WTC11 (cell line): ENCODE data around the gene PIK3C2G. TPM values are rescaled to one million over a fixed set of nuclear protein-coding genes. Genes with fewer than 3 reads are reported as not detected.

ENCODE experiments used
- ATAC-seq: fragments of 200-7000 bp; cut with Tn5 transposase; 2 replicates; pipeline ENCODE4 v1.10.0; 2021; ENCODE audit warnings: mild to moderate bottlenecking, moderate library complexity
- CTCF ChIA-PET: fragments of 300-600 bp; sonication (Branson Sonifier 250); formaldehyde crosslinking; loops from one replicate; lab custom pipeline; 2021; ENCODE audit warnings: antibody characterized with exemption; lab: Charles Lee
- POLR2A ChIA-PET: fragments of 350-600 bp; sonication (Branson Sonifier 250); formaldehyde crosslinking; loops from one replicate; lab custom pipeline; 2021; ENCODE audit warnings: antibody characterized with exemption; lab: Charles Lee
- DNase-seq: peaks from one replicate; pipeline ENCODE4 v3.0.0; 2021; ENCODE audit warnings: low spot score
- H3K27ac Mint-ChIP-seq: 2 replicates; pipeline ENCODE4 v1.8.0; 2021; ENCODE audit warnings: mixed read lengths
- H3K27me3 Mint-ChIP-seq: 2 replicates; pipeline ENCODE4 v1.8.0; 2021; ENCODE audit warnings: low read depth, mild to moderate bottlenecking, moderate library complexity, mixed read lengths
- H3K36me3 Mint-ChIP-seq: 2 replicates; pipeline ENCODE4 v1.8.0; 2021; ENCODE audit warnings: mixed read lengths
- H3K4me1 Mint-ChIP-seq: 2 replicates; pipeline ENCODE4 v1.8.0; 2022; ENCODE audit warnings: mixed read lengths
- H3K4me3 Mint-ChIP-seq: 2 replicates; pipeline ENCODE4 v1.8.0; 2021; ENCODE audit warnings: mild to moderate bottlenecking, moderate library complexity, mixed read lengths
- H3K9me3 Mint-ChIP-seq: 2 replicates; pipeline ENCODE4 v1.8.0; 2021; ENCODE audit warnings: mixed read lengths
- CBFB ChIP-seq: sonication (generic); formaldehyde crosslinking; IDR thresholded peaks from 2 replicates; pipeline ENCODE4 v1.8.1; 2022; ENCODE audit warnings: mild to moderate bottlenecking, low read depth, missing genetic modification reagents
- FOXK1 ChIP-seq: sonication (generic); formaldehyde crosslinking; IDR thresholded peaks from 2 replicates; pipeline ENCODE4 v1.8.0; 2022; ENCODE audit warnings: mild to moderate bottlenecking, moderate library complexity, missing genetic modification reagents
- KAT7 ChIP-seq: sonication (generic); formaldehyde crosslinking; IDR thresholded peaks from 2 replicates; pipeline ENCODE4 v1.8.1; 2023; ENCODE audit warnings: missing genetic modification reagents, mild to moderate bottlenecking, borderline replicate concordance
- MYBL2 ChIP-seq: sonication (generic); formaldehyde crosslinking; IDR thresholded peaks from 2 replicates; pipeline ENCODE4 v1.8.1; 2023; ENCODE audit warnings: mild to moderate bottlenecking, moderate library complexity, missing genetic modification reagents
- NFATC4 ChIP-seq: fragments of 250-450 bp; sonication (Bioruptor Pico); IDR thresholded peaks from 2 replicates; pipeline ENCODE4 v1.9.0; 2021; ENCODE audit warnings: mild to moderate bottlenecking
- NR1H2 ChIP-seq: sonication (generic); formaldehyde crosslinking; IDR thresholded peaks from 2 replicates; pipeline ENCODE4 v1.9.0; 2021; ENCODE audit warnings: mild to moderate bottlenecking, moderate library complexity, missing genetic modification reagents
- OVOL2 ChIP-seq: fragments of 250-450 bp; sonication (Bioruptor Pico); IDR thresholded peaks from 2 replicates; pipeline ENCODE4 v1.9.0; 2021; ENCODE audit warnings: mild to moderate bottlenecking, borderline replicate concordance
- PRRX2 ChIP-seq: fragments of 250-450 bp; sonication (Bioruptor Pico); IDR thresholded peaks from 2 replicates; pipeline ENCODE4 v1.8.0; 2021; ENCODE audit warnings: mild to moderate bottlenecking
- SMAD4 ChIP-seq: sonication (generic); formaldehyde crosslinking; IDR thresholded peaks from 2 replicates; pipeline ENCODE4 v1.8.0; 2022; ENCODE audit warnings: mild to moderate bottlenecking, missing genetic modification reagents
- TEAD4 ChIP-seq: sonication (generic); formaldehyde crosslinking; IDR thresholded peaks from 2 replicates; pipeline ENCODE4 v1.8.0; 2022; ENCODE audit warnings: mild to moderate bottlenecking, missing genetic modification reagents
- ZNF219 ChIP-seq: sonication (generic); formaldehyde crosslinking; IDR thresholded peaks from 2 replicates; pipeline ENCODE4 v1.8.0; 2023; ENCODE audit warnings: missing genetic modification reagents, mild to moderate bottlenecking, borderline replicate concordance
- ZNF263 ChIP-seq: sonication (generic); formaldehyde crosslinking; IDR thresholded peaks from 2 replicates; pipeline ENCODE4 v1.8.1; 2022; ENCODE audit warnings: low read depth, mild to moderate bottlenecking, moderate library complexity, missing genetic modification reagents
- ZNF416 ChIP-seq: fragments of 250-450 bp; sonication (Bioruptor Pico); IDR thresholded peaks from 2 replicates; pipeline ENCODE4 v1.9.0; 2021; ENCODE audit warnings: mild to moderate bottlenecking, inconsistent platforms
- ZNF423 ChIP-seq: fragments of 250-450 bp; sonication (Bioruptor Pico); IDR thresholded peaks from 2 replicates; pipeline ENCODE4 v2.1.2; 2022; ENCODE audit warnings: mild to moderate bottlenecking, moderate library complexity
- total RNA-seq: library from RNA; stranded (reverse); gene quantifications from 3 replicates; pipeline ENCODE4 v1.2.3, GENCODE V29; 2021
- TF ChIP-seq, protein P1 (sequence below): sonication (generic); formaldehyde crosslinking; IDR thresholded peaks from 2 replicates; pipeline ENCODE4 v1.8.0; 2022; ENCODE audit warnings: missing genetic modification reagents
- TF ChIP-seq, protein P2 (sequence below): sonication (generic); formaldehyde crosslinking; IDR thresholded peaks from 2 replicates; pipeline ENCODE4 v1.8.1; 2022; ENCODE audit warnings: mild to moderate bottlenecking, moderate library complexity, missing genetic modification reagents
- TF ChIP-seq, protein P3 (sequence below): sonication (generic); formaldehyde crosslinking; IDR thresholded peaks from 2 replicates; pipeline ENCODE4 v1.8.1; 2023; ENCODE audit warnings: mild to moderate bottlenecking, missing genetic modification reagents
- TF ChIP-seq, protein P4 (sequence below): sonication (generic); formaldehyde crosslinking; IDR thresholded peaks from 2 replicates; pipeline ENCODE4 v1.8.1; 2023; ENCODE audit warnings: mild to moderate bottlenecking, missing genetic modification reagents, moderate library complexity
- TF ChIP-seq, protein P5 (sequence below): fragments of 250-450 bp; sonication (Bioruptor Pico); conservative IDR thresholded peaks from 2 replicates; pipeline ENCODE4 v1.9.0; 2021; ENCODE audit warnings: mild to moderate bottlenecking
- TF ChIP-seq, protein P6 (sequence below): fragments of 250-450 bp; sonication (Bioruptor Pico); IDR thresholded peaks from 2 replicates; pipeline ENCODE4 v1.9.0; 2021; ENCODE audit warnings: mild to moderate bottlenecking
- TF ChIP-seq, protein P7 (sequence below): sonication (generic); formaldehyde crosslinking; IDR thresholded peaks from 2 replicates; pipeline ENCODE4 v1.8.0; 2022; ENCODE audit warnings: mild to moderate bottlenecking, missing genetic modification reagents

PIK3C2G gene
- total RNA-seq, 1 experiment from 2014 or later: not detected

DNA sequence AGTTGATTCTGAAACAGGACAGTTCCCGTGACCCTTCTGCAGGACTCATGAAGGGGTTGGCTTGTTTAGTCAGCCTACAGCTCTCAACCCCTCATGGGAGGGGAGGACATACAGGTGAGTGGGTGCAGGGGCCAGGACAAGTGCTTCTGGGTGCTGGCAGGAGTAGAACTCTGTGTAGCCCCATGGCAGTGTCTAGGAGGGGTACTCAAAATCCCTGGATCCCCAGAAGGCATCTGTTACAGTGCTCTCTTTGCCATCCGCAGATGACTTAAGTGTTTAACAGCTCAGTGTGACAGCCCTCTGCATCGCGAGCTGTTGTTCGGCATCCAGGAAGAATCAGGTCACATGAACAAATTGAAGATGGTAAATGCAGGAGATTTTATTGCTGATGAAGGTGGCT, 91.0 kb downstream of the PIK3C2G start:
- H3K27ac Mint-ChIP-seq: no peak overlapping the region
- no peaks in the 10 kb centered on the region; the same call in 1 of the 2 replicates for H3K27me3 Mint-ChIP-seq
- H3K9me3 Mint-ChIP-seq: peaks cover 4% of the 10 kb centered on the region; the same call in 1 of the 2 replicates
- TF ChIP-seq ZNF416 (no peak), ZNF219 (CRISPR knock-in tag) (no peak), CBFB (CRISPR knock-in tag) (no peak), ZNF263 (CRISPR knock-in tag) (no peak), PRRX2 (CRISPR knock-in tag) (no peak), FOXK1 (CRISPR knock-in tag) (no peak), SMAD4 (no peak), ZNF423 (CRISPR knock-in tag) (no peak), TEAD4 (CRISPR knock-in tag) (no peak), NR1H2 (CRISPR knock-in tag) (no peak), KAT7 (CRISPR knock-in tag) (no peak), MYBL2 (CRISPR knock-in tag) (no peak)
- TF ChIP-seq, protein P1, sequence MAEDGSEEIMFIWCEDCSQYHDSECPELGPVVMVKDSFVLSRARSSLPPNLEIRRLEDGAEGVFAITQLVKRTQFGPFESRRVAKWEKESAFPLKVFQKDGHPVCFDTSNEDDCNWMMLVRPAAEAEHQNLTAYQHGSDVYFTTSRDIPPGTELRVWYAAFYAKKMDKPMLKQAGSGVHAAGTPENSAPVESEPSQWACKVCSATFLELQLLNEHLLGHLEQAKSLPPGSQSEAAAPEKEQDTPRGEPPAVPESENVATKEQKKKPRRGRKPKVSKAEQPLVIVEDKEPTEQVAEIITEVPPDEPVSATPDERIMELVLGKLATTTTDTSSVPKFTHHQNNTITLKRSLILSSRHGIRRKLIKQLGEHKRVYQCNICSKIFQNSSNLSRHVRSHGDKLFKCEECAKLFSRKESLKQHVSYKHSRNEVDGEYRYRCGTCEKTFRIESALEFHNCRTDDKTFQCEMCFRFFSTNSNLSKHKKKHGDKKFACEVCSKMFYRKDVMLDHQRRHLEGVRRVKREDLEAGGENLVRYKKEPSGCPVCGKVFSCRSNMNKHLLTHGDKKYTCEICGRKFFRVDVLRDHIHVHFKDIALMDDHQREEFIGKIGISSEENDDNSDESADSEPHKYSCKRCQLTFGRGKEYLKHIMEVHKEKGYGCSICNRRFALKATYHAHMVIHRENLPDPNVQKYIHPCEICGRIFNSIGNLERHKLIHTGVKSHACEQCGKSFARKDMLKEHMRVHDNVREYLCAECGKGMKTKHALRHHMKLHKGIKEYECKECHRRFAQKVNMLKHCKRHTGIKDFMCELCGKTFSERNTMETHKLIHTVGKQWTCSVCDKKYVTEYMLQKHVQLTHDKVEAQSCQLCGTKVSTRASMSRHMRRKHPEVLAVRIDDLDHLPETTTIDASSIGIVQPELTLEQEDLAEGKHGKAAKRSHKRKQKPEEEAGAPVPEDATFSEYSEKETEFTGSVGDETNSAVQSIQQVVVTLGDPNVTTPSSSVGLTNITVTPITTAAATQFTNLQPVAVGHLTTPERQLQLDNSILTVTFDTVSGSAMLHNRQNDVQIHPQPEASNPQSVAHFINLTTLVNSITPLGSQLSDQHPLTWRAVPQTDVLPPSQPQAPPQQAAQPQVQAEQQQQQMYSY: no peak
- TF ChIP-seq, protein P2, sequence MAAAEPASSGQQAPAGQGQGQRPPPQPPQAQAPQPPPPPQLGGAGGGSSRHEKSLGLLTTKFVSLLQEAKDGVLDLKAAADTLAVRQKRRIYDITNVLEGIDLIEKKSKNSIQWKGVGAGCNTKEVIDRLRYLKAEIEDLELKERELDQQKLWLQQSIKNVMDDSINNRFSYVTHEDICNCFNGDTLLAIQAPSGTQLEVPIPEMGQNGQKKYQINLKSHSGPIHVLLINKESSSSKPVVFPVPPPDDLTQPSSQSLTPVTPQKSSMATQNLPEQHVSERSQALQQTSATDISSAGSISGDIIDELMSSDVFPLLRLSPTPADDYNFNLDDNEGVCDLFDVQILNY: no peak
- TF ChIP-seq, protein P3, sequence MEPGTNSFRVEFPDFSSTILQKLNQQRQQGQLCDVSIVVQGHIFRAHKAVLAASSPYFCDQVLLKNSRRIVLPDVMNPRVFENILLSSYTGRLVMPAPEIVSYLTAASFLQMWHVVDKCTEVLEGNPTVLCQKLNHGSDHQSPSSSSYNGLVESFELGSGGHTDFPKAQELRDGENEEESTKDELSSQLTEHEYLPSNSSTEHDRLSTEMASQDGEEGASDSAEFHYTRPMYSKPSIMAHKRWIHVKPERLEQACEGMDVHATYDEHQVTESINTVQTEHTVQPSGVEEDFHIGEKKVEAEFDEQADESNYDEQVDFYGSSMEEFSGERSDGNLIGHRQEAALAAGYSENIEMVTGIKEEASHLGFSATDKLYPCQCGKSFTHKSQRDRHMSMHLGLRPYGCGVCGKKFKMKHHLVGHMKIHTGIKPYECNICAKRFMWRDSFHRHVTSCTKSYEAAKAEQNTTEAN (CRISPR knock-in tag): no peak
- ChIA-PET CTCF (no interaction called here), POLR2A (no interaction called here)
- H3K36me3 Mint-ChIP-seq: no peaks in the 10 kb centered on the region
- H3K4me1 Mint-ChIP-seq: no peaks in the 10 kb centered on the region
- DNase-seq: no peak
- no peak overlapping the region for H3K4me3 Mint-ChIP-seq
- no peak for ATAC-seq

DNA sequence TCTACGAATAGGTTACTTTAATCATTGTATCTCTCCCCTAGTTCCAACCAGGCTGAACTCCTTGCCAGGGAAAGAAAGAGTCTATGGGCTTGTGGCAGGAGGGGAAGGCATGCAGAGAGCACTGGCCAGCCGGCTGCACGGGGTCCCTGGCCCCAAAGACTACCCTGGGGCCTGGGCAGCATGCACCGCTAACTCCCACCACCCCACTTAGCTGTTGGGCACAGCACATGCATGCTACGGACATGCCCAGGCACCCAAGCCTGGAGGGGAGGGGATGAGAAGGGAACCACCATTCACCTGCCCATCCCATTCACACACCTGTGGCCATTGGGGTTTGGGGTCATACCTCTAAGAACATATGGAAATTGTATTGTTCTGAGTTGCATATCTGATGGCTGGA, 94.1 kb downstream of the PIK3C2G start:
- Mint-ChIP-seq H3K9me3 (peaks cover 5% of the 10 kb centered on the region), H3K4me3 (no peak overlapping the region), H3K4me1 (no peaks in the 10 kb centered on the region), H3K27ac (no peak overlapping the region), H3K36me3 (no peaks in the 10 kb centered on the region; the same call in 1 of the 2 replicates), H3K27me3 (no peaks in the 10 kb centered on the region; the same call in 1 of the 2 replicates)
- TF ChIP-seq OVOL2 (CRISPR knock-in tag): no peak
- TF ChIP-seq, protein P4, sequence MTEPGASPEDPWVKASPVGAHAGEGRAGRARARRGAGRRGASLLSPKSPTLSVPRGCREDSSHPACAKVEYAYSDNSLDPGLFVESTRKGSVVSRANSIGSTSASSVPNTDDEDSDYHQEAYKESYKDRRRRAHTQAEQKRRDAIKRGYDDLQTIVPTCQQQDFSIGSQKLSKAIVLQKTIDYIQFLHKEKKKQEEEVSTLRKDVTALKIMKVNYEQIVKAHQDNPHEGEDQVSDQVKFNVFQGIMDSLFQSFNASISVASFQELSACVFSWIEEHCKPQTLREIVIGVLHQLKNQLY (CRISPR knock-in tag): no peak
- TF ChIP-seq MYBL2 (CRISPR knock-in tag): no peak
- no peak for ATAC-seq
- no peak for DNase-seq
- CTCF ChIA-PET: no interaction called here
- POLR2A ChIA-PET: no interaction called here

DNA sequence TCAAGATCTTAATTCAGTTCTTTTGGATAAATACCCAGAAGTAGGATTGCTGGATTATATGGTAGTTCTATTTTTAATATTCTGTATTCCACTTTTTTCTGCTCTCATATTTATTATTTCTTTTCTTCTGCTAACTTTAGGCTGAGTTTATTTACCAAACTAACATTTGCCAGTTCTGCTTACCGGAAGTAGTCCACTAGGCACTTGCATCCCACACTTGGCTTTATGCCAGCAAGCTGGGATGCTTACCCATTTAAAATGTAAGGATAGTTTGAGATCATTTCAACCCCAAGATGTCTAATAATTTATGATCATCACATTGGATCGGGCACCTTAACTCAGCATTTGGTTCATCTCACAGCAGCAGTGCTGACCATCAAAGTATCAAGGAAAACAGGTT, 96.8 kb downstream of the PIK3C2G start:
- H3K4me3 Mint-ChIP-seq: no peak overlapping the region
- DNase-seq (no peak), ATAC-seq (no peak)
- H3K4me1 Mint-ChIP-seq: no peaks in the 10 kb centered on the region; the same call in 1 of the 2 replicates
- no peaks in the 10 kb centered on the region for H3K27me3 Mint-ChIP-seq
- H3K9me3 Mint-ChIP-seq: peaks cover 32% of the 10 kb centered on the region
- CTCF ChIA-PET: no interaction called here
- POLR2A ChIA-PET: no interaction called here
- no peak overlapping the region for H3K27ac Mint-ChIP-seq
- peaks cover 24% of the 10 kb centered on the region for H3K36me3 Mint-ChIP-seq
- TF ChIP-seq, protein P5, sequence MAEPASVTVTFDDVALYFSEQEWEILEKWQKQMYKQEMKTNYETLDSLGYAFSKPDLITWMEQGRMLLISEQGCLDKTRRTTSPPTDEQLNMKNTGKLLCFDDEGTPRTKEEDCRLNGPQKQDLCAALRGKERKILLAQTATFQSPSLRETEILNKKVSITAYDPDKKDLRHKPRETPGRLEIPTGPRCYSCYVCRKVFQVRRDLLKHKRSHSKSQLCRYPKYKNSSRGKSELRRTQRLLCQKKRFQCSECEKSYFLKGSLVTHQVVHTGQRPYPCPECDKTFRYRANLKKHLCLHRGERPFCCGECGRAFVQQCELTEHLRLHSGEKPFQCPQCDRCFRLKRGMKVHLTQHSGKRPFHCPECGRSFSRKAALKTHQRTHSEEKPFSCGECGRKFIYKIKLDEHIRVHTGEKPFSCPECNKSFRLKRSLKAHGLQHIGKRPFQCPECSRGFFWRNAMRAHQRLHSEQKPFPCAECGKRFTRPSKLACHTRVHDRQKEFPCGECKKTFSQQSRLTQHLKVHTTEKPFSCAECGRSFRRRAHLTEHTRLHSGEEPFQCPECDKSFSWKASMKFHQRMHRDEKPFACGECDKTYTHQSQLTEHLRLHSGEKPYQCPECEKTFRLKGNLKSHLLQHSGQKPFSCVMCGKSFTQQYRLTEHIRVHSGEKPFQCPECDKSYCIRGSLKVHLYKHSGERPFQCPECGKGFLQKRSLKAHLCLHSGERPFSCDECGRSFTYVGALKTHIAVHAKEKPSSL (CRISPR knock-in tag): no peak
- TF ChIP-seq, protein P6, sequence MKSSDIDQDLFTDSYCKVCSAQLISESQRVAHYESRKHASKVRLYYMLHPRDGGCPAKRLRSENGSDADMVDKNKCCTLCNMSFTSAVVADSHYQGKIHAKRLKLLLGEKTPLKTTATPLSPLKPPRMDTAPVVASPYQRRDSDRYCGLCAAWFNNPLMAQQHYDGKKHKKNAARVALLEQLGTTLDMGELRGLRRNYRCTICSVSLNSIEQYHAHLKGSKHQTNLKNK (CRISPR knock-in tag): no peak
- TF ChIP-seq, protein P7, sequence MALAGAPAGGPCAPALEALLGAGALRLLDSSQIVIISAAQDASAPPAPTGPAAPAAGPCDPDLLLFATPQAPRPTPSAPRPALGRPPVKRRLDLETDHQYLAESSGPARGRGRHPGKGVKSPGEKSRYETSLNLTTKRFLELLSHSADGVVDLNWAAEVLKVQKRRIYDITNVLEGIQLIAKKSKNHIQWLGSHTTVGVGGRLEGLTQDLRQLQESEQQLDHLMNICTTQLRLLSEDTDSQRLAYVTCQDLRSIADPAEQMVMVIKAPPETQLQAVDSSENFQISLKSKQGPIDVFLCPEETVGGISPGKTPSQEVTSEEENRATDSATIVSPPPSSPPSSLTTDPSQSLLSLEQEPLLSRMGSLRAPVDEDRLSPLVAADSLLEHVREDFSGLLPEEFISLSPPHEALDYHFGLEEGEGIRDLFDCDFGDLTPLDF (CRISPR knock-in tag): no peak
- TF ChIP-seq NFATC4 (CRISPR knock-in tag): no peak
